GM10248 (cell line): Measurements from ENCODE around the gene NUP93.

Experiments
- CTCF ChIA-PET: fragments of 300-600 bp; sonication (Branson Sonifier 250); formaldehyde crosslinking; extraction: SDS; loops from one replicate; lab custom pipeline; 2021; ENCODE audit warnings: antibody characterized with exemption; lab: Yijun Ruan, JAX
- POLR2A ChIA-PET: fragments of 350-650 bp; sonication (Branson Sonifier 250); formaldehyde crosslinking; extraction: SDS; loops from one replicate; lab custom pipeline; 2020; ENCODE audit warnings: antibody characterized with exemption; lab: Yijun Ruan, JAX
- DNase-seq: peaks from one replicate; pipeline ENCODE4 v3.0.0; 2012; ENCODE audit errors: extremely low spot score
- TF ChIP-seq, protein P1 (sequence below): IDR thresholded peaks from 2 replicates; pipeline ENCODE4 v1.5.1; 2012; ENCODE audit warnings: mild to moderate bottlenecking, low read depth; ENCODE audit errors: extremely low read depth, missing control alignments, control extremely low read depth

Gene NUP93

DNA sequence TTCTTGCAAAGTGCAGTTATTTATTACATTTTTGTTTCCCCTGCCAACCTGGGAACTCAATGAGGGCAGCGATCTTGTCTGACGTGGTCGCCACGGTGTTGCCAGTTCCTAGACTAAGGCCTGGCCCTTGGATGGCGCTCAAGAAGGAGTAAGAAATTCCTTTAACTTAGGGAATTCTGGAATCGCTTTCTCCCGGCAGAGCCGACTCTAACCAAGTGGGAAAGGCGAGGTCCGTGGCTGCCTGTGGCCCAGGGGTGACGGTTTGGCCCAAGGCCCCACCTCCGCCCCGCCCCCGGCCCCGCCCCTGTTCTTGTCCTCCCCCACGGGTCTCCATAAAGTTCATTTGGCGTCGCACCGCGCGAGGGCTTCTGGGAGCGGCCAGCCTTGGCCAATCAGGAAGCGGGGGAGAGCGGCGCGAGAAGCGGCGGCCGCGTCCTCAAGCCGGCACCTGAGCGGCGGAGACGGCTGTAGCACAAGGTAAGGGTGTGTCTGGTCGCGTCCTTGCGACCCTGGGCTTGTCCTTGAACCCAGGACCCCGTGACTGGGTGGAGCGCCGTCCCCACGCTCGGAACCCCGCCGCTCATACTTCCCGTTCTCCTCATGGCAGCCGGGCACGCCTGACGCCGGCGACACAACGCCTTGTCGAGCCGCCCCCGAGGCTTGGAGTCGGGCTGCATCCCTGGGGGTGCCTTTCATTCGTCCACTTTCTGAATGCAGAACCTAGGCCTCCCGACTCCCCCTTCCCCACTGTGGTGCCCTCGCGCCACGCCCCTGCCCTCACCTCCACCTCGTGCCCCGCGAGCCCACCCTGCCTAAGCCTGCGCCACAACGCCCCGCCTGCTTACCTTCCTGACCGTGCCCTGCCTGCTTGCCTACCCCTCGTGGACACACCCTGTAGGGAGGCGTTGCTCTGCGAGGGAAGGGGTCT, at the start of gene NUP93:
Gene NUP93 (plus strand): TSS at position 395 of the 928 bp plus-strand sequence. CDS start 18,119 bp downstream, outside the sequence.
- ChIA-PET POLR2A (no interaction called here), CTCF (interaction anchor here (1.0 to 4.2 kb wide), 4 partner anchors 10 to 28 kb away, joined by 3 to 15 read pairs (median 4); no protein-coding TSS in a partner anchor)
- TF ChIP-seq, protein P1, sequence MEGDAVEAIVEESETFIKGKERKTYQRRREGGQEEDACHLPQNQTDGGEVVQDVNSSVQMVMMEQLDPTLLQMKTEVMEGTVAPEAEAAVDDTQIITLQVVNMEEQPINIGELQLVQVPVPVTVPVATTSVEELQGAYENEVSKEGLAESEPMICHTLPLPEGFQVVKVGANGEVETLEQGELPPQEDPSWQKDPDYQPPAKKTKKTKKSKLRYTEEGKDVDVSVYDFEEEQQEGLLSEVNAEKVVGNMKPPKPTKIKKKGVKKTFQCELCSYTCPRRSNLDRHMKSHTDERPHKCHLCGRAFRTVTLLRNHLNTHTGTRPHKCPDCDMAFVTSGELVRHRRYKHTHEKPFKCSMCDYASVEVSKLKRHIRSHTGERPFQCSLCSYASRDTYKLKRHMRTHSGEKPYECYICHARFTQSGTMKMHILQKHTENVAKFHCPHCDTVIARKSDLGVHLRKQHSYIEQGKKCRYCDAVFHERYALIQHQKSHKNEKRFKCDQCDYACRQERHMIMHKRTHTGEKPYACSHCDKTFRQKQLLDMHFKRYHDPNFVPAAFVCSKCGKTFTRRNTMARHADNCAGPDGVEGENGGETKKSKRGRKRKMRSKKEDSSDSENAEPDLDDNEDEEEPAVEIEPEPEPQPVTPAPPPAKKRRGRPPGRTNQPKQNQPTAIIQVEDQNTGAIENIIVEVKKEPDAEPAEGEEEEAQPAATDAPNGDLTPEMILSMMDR, result no peak
- peak; percentile 95 for DNase-seq

DNA sequence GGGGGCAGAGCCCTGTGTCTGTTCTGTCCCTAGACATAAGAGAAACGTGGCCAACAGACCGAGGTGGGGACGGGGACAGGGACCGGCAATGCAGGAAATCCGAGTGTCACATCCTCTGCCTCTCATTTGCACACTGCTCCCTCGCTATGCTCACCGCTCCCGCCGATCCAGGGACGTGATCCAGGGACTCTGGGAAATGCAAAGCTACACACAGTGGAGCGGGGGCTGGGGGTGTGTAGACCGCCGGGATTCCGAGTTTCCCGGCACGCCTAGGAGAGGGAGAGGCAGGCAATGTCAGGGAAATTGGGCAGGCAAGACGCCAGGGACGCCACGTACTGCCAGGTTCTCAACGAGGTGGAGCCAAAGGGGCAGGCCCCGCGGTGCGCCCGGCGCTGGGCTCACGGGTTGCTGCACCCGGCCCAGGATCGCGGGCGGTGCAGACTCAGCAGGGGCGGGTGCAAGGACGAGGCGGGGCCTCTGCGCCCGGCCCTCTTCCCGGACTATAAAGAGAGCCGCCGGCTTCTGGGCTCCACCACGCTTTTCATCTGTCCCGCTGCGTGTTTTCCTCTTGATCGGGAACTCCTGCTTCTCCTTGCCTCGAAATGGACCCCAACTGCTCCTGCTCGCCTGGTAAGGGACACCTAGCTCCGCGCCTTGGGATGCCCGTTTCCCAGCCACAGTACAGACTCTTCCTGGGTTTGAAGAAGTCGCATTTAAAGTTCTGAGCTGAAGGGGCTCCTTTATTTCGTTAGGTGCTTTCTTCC, 47.8 kb upstream of the NUP93 start, which contains the start of gene MT1X:
Gene MT1X (plus strand): TSS at position 532 of the 764 bp plus-strand sequence. CDS start 71 bp downstream, at position 603.
- TF ChIP-seq, protein P1, result no peak
- CTCF ChIA-PET, result interaction anchor here (2.5 kb wide), 1 partner anchor 20 kb away, joined by 17 read pairs; no protein-coding TSS in a partner anchor
- POLR2A ChIA-PET, result no interaction called here
- peak; percentile 90 for DNase-seq

DNA sequence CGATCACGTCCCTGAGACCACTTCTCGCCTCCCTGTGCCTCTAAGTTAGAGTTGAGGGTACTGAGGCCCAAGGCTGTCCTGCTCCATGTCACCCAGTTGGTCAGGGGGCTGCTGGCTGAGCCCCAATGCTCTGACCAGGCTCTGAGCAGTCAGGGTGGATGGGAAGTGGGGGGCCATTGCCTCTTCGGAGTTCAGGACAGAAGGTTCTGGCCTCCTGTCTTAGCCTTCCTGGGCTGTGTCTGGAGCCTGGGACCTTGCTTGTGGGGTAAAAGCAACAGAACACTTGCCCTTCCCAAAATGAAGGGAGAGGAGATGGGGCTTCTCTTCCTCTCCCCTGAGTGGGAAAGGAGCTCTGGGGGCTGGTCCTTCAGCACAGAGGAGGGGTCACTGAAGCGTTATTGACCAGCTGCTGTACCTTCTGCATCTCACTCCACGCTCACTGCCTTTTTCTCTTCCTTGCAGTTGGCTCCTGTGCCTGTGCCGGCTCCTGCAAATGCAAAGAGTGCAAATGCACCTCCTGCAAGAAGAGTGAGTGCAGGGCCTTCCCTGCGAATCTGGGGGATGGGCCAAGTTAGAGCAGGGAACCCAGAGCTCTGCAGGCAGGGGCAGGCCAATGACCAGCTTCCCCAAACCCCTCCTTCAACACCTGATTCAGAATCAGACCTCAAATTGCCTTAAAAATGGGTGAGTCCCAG, 47.1 kb upstream of the NUP93 start:
- CTCF ChIA-PET, result interaction anchor here (2.5 kb wide), 1 partner anchor 19 kb away, joined by 17 read pairs; no protein-coding TSS in a partner anchor
- DNase-seq, result no peak
- POLR2A ChIA-PET, result interaction anchor here (0.8 kb wide), 2 partner anchors 18 to 75 kb away, joined by 5 to 8 read pairs; partner anchors contain the start of gene MT2A
- TF ChIP-seq, protein P1, result no peak

DNA sequence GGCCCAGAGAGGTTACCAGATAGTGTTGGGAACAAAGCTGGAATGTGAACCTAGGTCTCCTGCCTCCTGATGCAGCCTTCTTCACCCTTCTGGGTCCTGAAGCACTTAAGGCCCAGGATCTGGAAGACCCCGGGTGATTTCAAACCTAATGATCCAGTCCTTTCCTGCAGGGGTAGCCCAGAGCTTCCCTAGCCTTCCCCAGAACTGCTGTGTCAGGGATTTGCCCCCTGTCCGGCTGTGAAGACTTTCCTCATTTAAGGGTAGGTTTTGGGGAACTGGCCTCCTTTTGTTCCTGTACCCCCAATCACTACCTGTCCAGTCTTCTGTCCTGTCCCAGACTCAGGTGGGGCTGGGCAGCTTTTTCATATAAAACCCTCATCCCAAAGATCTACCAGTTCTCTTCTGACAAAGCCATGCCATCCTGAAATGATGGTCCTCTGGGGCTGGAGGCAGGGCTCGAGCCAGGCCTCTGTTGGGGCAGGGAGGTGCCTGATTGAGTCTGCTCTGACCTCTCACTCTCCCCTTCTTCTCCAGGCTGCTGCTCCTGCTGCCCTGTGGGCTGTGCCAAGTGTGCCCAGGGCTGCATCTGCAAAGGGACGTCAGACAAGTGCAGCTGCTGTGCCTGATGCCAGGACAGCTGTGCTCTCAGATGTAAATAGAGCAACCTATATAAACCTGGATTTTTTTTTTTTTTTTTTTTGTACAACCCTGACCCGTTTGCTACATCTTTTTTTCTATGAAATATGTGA, 46.3 kb upstream of the NUP93 start:
- CTCF ChIA-PET, result interaction anchor here (2.5 kb wide), 1 partner anchor 18 kb away, joined by 17 read pairs; no protein-coding TSS in a partner anchor
- TF ChIP-seq, protein P1, result no peak
- DNase-seq, result no peak
- POLR2A ChIA-PET, result interaction anchor here (0.8 kb wide), 2 partner anchors 17 to 75 kb away, joined by 5 to 8 read pairs; partner anchors contain the start of gene MT2A

DNA sequence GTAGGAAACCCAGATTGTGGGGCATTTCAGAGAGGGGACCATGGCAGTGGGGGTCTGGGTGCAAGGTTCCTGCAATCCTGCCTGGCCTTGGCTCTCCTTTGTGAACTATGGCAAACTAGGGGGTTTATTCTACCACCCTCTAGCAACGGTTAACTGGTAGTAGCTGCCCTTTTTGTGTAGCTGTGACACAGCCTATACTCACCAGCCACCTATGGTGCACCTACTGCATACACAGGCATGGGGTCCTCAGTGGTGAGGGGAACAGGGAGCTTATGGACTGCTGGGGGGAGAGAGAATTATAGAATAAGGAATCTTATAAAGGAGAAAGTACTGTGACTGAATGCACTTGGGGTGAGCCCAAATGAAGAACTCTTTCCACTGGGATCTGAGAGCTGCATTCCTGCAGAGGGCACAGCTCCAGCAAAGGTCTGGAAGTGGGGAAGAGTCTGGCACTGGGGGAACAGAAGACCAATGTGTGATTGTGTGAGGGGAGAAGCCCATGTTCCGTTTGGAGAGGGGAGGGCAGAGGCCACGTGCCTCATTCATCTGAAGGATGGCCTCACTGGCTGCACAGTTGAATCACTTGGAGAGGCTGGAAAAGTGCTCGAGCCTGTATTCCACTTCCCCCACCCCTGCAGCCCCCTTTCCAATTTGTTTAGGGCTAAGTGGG, 45.5 kb upstream of the NUP93 start:
- ChIA-PET CTCF (no interaction called here), POLR2A (no interaction called here)
- TF ChIP-seq, protein P1, result no peak
- no peak for DNase-seq
